Ishikawa (cell line): ENCODE measurements around the gene TLE4.

Experiments
- CEBPB ChIP-seq: IDR thresholded peaks from 2 replicates; pipeline ENCODE4 v1.6.1; 2012
- CREB1 ChIP-seq: IDR thresholded peaks from 2 replicates; pipeline ENCODE4 v1.6.1; 2012; ENCODE audit warnings: low read depth
- EGR1 ChIP-seq: IDR thresholded peaks from 2 replicates; pipeline ENCODE4 v1.6.1; 2012
- EP300 ChIP-seq: IDR thresholded peaks from 2 replicates; pipeline ENCODE4 v1.6.1; 2012; ENCODE audit warnings: borderline replicate concordance
- FOXM1 ChIP-seq: IDR thresholded peaks from 2 replicates; pipeline ENCODE4 v1.6.1; 2012; ENCODE audit warnings: low read depth, borderline replicate concordance
- NFIC ChIP-seq: IDR thresholded peaks from 2 replicates; pipeline ENCODE4 v1.6.1; 2012
- RAD21 ChIP-seq: IDR thresholded peaks from 2 replicates; pipeline ENCODE4 v1.6.1; 2012; ENCODE audit warnings: low read depth
- TAF1 ChIP-seq: IDR thresholded peaks from 2 replicates; pipeline ENCODE4 v1.6.1; 2012; ENCODE audit warnings: low read depth, mild to moderate bottlenecking
- TCF12 ChIP-seq: IDR thresholded peaks from 2 replicates; pipeline ENCODE4 v1.6.1; 2012; ENCODE audit warnings: low read depth
- TEAD4 ChIP-seq: IDR thresholded peaks from 2 replicates; pipeline ENCODE4 v1.6.1; 2012
- YY1 ChIP-seq: IDR thresholded peaks from 2 replicates; pipeline ENCODE4 v1.6.1; 2012; ENCODE audit warnings: low read depth
- ZBTB7A ChIP-seq: IDR thresholded peaks from 2 replicates; pipeline ENCODE4 v1.6.1; 2012; ENCODE audit warnings: low read depth
- TF ChIP-seq, protein P1 (sequence below): IDR thresholded peaks from 2 replicates; pipeline ENCODE4 v1.6.1; 2012
- TF ChIP-seq, protein P2 (sequence below): IDR thresholded peaks from 2 replicates; pipeline ENCODE4 v1.6.1; 2012; ENCODE audit warnings: low read depth, mild to moderate bottlenecking
- TF ChIP-seq, protein P3 (sequence below): IDR thresholded peaks from 2 replicates; pipeline ENCODE4 v1.6.1; 2012

TLE4 gene

DNA sequence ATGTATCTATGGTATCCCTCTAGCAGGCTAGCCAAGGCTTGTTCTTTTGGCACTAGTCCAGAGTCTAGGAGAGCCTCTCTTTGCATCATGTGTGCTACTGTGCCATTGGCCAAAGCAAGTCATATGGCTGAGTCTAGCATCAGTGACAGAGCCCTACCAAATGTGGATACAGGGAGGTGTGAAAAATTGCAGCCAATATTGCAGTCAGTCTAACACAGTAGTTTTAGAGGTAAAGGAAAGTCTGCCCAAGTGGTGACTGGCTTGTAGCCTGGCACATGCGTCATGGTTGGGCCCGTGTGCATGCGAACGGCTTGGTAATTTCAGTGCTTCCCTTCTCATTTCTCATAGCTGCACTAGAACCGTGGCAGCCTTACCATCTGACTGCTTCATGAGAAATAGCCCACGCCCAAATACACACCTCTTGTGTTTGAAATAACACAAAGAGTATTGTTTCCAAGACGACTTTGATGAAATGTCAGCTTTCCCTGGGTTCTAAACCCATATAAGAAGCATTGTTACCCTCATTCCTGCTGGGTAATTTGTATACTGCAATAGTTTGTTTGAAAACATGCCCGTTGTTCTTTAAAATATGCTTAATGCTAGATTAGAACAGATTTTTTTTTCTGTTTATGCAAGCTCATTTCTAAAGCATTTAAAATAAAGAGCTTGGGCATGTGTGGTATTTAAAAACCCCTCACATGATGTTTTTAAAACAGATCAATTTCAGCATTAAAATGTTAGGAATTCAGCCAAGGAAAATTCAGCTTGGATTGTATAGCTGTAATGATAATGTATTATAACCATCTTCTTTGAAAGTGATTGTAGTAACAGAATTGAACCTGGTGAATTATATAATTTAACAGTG lies 113.2 kb downstream of the TLE4 start:
- TF ChIP-seq TEAD4 (no peak), ZBTB7A (no peak), CREB1 (no peak), YY1 (no peak), TAF1 (no peak), FOXM1 (no peak), TCF12 (no peak), RAD21 (no peak), NFIC (no peak), CEBPB (no peak), EGR1 (no peak), EP300 (no peak)
- TF ChIP-seq, protein P1, sequence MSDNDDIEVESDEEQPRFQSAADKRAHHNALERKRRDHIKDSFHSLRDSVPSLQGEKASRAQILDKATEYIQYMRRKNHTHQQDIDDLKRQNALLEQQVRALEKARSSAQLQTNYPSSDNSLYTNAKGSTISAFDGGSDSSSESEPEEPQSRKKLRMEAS: no peak
- TF ChIP-seq, protein P2, sequence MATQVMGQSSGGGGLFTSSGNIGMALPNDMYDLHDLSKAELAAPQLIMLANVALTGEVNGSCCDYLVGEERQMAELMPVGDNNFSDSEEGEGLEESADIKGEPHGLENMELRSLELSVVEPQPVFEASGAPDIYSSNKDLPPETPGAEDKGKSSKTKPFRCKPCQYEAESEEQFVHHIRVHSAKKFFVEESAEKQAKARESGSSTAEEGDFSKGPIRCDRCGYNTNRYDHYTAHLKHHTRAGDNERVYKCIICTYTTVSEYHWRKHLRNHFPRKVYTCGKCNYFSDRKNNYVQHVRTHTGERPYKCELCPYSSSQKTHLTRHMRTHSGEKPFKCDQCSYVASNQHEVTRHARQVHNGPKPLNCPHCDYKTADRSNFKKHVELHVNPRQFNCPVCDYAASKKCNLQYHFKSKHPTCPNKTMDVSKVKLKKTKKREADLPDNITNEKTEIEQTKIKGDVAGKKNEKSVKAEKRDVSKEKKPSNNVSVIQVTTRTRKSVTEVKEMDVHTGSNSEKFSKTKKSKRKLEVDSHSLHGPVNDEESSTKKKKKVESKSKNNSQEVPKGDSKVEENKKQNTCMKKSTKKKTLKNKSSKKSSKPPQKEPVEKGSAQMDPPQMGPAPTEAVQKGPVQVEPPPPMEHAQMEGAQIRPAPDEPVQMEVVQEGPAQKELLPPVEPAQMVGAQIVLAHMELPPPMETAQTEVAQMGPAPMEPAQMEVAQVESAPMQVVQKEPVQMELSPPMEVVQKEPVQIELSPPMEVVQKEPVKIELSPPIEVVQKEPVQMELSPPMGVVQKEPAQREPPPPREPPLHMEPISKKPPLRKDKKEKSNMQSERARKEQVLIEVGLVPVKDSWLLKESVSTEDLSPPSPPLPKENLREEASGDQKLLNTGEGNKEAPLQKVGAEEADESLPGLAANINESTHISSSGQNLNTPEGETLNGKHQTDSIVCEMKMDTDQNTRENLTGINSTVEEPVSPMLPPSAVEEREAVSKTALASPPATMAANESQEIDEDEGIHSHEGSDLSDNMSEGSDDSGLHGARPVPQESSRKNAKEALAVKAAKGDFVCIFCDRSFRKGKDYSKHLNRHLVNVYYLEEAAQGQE: no peak
- TF ChIP-seq, protein P3, sequence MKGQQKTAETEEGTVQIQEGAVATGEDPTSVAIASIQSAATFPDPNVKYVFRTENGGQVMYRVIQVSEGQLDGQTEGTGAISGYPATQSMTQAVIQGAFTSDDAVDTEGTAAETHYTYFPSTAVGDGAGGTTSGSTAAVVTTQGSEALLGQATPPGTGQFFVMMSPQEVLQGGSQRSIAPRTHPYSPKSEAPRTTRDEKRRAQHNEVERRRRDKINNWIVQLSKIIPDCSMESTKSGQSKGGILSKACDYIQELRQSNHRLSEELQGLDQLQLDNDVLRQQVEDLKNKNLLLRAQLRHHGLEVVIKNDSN: no peak

DNA sequence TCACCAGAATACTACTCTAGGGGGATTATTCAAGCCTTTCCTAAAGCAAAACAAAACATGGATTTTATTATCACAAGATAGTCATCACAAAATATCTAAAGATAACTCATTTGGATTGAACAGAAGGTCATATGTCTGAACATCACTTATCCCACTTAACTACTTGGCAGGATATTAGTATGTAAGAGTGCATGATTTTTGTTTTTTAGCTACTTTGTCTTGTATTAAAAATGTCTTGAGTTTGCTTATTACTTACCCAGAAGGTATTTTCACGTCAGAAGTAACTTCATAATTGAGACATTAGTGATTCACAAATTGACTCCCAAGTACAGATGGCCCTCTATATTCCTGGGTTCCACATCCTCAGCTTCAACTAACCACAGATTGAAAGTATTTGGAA lies 113.8 kb downstream of the TLE4 start:
- TF ChIP-seq CREB1 (no peak), RAD21 (no peak), ZBTB7A (no peak), YY1 (no peak), EP300 (no peak), FOXM1 (no peak), TEAD4 (no peak), CEBPB (no peak), TAF1 (no peak), NFIC (no peak), TCF12 (no peak), EGR1 (no peak)
- TF ChIP-seq, protein P3: no peak
- TF ChIP-seq, protein P2: no peak
- TF ChIP-seq, protein P1: no peak

DNA sequence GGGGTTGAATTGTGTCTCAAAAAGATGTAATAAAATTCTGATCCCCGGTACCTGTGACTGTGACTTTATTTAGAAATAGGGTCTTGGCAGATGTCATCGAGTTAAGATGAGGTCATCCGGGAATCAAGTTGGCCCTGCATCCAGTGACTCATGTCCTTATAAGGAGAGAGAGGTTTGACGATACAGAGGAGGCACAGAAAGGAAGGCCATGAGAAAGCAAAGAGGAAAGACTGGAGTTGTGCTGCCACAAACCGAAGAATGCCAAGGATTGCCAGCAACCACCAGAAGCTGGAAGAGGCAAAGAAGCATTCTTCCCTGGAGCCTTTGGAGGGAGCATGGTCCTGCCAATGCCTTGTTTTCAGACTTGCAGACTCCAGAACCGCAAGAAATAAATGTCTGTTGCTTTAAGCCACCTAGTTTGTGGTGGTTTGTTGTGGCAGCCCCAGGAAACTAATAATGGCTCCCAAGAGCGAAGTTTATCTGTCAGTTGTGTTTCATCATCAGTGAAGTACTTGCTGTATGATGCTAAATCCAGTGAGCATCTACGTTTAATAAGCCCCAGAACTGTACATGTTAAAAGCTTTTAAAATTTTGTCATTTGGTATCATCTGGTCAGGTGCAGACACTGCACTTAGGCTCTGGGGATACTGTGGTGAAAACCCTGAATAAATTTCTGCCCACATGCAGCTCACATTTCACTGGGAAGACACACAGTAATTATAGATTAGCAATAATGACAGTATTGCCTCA lies 114.8 kb downstream of the TLE4 start:
- TF ChIP-seq NFIC: no peak
- no peak for TF ChIP-seq EGR1
- TF ChIP-seq CEBPB: no peak
- no peak for TF ChIP-seq EP300
- no peak for TF ChIP-seq ZBTB7A
- TF ChIP-seq, protein P3: no peak
- no peak for TF ChIP-seq RAD21
- no peak for TF ChIP-seq TCF12
- TF ChIP-seq CREB1: no peak
- TF ChIP-seq, protein P2: no peak
- TF ChIP-seq TEAD4: no peak
- TF ChIP-seq YY1: no peak
- no peak for TF ChIP-seq TAF1
- no peak for TF ChIP-seq FOXM1
- TF ChIP-seq, protein P1: no peak
